GM04504 (cell line): ENCODE measurements around the gene GRID2.
"Not testable (repeated sequence)": the region's sequence is repeated elsewhere in the genome, so short reads cannot be mapped to it uniquely, and the experiment has no call there.

ENCODE experiments used
- DNase-seq: peaks from one replicate; pipeline ENCODE4 v3.0.0-alpha.2; 2012; ENCODE audit warnings: low read depth

GRID2 gene

DNA sequence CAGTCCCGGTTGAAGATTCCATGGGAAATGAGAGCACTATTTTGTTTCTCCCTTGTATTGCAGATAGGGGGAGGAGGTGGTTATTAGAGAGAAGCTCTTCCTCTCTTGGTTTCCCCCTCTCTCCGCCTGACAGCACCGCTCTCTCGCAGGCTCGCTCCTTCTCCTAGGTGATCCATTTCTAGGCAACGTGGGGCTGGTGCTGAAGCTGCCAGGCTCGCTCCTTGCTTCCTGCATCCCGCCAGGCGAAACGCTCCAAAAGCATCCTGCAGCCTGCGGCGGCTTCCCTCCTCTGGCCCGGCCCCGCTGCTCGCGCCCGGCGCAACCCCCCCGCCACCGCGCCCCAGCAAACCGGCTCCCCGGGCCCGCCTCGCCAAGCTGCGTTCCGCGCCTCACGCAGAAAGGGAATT is at the start of gene GRID2:
GRID2 (plus strand) TSS at position 346 of the 407 bp plus-strand sequence.
- DNase-seq: no peak

DNA sequence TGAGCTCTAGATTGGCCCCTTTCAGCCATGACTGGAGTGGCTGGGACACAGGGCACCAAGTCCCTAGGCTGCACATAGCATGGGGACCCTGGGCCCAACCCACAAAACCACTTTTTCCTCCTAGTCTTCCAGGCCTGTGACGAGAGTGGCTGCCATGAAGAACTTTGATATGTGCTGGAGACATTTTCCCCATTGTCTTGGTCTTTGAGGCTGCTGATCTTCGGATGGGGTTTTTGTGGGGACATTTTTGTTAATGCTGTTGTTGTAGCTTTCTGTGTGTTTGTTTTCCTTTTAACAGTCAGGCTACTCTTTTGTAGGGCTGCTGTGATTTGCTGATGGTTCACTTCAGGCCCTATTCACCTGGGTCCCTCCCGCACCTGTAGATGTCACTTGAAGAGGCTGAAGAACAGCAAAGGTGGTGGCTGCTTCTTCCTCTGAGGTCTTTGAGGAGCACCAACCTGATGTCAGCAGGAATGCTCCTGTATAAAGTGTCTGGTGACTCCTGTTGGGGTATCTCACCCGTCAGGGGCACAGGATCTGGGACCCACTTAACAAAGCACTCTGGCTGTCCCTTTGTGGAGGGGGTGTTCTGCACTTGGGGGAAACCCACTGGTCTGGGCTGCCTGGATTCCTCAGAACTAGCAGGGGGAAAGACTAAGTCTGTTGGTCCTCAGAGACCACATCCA is 49.6 kb upstream of the GRID2 start:
- no peak for DNase-seq

DNA sequence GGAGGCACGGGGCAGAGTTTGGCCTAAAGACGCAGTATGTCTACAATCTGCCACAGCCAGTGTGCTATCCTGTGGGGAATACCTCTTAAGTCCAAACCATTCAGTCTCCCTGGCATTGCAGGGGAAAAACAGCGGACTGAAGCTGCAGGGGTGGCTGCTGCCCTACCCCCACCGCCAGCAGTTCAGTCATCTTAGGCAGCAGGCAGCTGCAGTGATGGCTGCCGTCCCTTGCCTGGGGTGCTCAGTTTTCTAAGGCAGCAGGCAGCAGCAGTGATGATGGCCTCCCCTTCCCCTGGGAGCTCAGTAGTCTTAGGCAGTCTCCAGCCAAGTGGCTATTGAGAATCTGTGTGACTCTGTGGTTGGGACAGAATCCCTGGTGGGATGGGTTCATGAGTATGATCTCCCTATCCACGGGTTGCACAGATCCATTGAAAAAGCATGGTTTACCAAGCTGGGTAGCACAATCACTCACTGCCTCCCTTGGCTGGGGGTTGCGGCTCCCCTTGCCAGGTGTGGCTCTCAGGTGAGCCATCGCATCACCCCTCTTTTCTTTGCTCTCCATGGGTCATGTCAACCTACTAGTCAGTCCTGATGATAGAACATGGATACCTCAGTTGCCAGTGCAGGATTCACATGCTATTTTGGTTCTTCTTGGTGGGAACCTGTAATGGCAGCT is 48.9 kb upstream of the GRID2 start:
- DNase-seq: no peak

DNA sequence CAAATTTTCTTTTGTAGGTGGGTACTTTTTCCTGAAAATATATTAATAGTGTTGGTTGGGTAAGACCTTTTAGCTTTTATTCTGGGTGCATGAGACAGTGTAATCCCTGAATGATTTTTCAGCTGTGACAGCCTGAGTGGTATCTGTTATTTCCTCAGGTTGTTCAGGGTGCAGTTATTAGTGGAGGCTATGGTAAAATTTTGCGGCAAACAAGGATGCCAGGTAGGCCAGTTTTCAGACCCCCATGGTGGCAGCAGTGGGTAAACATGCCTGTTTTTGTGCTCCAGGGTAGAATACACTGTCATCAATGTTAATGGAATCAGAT is 47.9 kb upstream of the GRID2 start:
- no peak for DNase-seq

DNA sequence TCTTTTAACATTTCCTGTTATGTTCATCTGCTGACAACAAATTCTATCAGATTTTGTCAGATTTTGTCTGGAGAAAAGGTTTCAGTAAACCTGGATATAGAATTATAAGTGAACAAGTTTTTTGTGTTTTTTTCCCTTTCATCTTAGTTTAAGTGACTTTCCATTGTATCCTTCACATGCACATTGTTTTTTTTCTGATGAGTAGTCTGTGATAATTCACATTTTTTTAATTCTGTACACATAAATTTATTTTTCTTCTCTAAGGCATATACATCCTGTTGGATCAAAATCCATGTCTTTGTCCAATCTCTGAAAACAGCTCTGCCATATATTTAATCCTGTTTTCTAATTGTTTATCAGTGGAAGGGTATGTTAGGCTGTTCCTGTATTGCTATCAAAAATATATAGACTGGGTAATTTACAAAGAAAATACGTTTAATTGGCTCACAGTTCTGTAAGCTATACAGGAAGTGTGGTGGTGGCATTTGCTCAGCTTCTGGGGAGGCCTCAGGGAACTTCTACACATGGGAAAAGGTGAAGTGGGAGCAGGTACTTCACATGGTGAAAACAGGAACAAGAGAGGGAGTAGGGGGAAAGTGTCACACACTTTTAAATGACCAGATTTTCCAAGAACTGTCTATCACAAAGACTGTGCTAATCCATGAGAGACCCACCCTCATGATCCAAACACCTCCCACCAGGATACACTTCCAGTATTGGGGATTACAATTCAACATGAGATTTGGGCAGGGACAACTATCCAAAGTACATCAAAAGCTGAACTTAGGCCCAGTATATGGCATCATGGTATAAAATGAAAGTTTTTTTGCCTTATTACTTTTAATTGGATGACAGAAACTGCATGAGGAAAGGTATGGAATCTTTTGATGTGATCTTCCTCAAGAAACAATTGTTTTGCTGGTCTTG is 45.6 kb upstream of the GRID2 start:
- no peak for DNase-seq

DNA sequence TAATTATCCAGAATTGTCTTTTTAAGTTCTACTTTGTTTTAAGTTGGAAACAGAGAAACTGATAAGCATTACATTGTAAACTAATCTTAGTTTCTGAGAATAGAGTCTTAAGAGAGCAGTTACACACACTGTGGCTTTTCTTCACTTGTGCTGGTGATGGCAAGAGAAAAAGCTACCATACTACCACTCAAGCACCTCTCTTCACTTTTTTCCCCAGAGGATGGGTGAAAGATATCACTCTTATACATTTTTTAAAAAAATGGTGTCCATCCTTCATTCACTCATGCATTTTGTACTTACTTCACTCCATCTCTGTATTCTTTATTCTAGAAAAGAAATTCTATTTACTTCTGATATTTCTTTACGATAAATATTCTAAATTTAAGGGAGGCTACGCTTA is 42.5 kb upstream of the GRID2 start:
- DNase-seq: no peak

DNA sequence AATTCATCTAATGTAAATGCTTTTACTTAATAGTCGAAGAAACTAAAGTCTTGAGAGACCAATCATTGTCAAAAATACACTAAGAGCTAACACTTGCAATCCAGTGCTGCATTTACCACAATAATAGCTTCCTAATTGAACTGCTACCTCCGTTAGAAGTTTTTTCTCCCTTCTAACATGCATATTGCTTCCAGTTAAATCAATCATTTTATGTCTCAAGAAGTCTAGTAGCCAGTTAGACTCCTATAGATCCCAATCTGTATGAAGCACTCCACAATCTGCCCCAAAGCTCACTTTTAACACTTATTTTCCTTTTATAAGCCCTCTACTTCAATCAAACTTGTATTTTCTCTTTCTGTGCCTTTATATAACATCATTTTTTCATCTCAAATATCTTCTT is 41.4 kb upstream of the GRID2 start:
- no peak for DNase-seq

DNA sequence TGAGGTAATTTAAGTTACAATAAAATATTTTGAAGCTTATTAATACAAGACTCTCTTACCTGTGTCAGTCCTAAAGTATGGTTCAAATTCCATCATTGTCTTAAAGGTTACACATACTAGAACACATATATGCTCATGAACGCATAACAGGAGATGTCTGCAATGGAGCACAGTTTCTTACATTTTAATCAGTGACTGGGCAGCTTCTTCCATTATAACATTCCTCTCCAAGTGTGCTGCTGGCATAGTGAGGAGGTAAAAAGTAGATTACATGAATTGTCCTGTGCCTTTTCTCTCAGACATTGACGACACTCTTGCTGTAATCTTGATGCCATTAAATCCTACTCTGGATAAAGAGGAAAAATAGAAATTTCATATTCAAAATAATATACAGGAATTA is 40.8 kb upstream of the GRID2 start:
- no peak for DNase-seq

DNA sequence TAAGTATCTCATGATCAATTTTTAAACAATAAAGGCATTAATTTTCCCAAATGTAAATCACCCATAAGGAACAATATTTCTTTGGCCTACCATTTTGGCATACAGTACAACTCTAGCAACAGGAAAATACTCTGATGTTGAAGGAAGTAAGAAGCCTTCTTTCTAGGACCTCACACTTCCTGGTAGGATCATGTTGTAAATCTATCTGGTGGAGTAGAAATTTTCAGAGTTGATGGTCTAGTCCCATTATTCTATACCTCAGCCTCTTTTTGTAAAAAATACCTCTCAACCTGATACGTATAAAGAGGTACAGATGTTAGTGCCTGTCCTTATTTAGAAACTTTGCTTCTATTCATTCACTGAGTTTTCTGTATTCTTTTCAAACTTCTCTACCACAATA is 40.2 kb upstream of the GRID2 start:
- DNase-seq: no peak

DNA sequence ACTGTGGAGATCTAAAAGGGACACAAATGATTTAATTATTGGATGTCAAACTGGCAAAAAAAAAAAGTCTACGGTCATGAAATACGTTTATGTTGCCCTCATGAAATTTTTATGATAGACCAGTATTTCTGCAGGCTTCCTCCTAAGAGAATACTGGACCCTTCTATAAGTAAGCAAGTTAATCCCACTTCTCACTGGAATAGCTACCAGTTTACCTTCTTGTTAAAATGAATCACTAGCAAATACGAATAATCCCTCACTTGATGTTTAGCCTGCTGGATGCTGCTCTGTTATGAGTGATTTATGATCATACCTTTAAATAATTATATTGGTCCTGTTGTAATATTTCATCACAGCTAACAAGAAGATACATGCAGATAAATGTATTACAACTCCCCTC is 39.6 kb upstream of the GRID2 start:
- no peak for DNase-seq

DNA sequence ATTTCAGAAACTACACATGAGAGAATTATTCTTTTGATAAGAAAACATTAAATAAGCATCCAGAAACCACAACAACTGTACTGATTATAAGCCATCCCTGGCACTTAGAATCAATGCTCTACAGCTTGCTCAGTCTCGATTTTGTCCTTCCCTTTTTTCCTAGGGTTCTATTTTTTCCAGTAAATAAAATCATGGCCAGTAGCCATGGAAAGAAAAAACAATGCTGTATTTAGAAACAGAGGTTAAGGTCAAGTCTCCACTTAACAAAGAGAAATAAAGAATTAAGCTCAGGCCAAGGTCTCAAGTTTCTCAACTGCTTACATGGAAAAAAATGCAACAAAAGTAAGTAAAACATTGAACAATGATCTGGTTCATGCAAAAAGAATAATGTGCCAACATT is 38.7 kb upstream of the GRID2 start:
- no peak for DNase-seq

DNA sequence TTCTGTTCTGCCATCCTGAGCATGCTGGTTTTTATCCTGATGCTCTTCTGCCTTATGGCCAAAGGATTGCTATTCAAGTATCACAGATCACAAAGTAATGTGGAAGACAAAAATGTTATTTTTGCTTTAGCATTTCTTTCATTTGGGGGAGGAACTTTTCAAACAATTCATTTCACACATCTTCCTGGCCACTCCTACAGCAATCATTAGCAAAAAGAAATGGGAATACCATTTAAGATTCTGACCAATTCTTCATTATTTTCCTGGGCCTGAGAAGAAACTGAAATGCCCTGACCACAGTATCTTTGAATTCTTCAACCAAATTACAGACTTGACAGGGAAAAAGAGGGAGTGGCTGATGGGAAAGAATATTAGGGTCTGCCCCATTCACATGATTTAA is 38.0 kb upstream of the GRID2 start:
- no peak for DNase-seq

DNA sequence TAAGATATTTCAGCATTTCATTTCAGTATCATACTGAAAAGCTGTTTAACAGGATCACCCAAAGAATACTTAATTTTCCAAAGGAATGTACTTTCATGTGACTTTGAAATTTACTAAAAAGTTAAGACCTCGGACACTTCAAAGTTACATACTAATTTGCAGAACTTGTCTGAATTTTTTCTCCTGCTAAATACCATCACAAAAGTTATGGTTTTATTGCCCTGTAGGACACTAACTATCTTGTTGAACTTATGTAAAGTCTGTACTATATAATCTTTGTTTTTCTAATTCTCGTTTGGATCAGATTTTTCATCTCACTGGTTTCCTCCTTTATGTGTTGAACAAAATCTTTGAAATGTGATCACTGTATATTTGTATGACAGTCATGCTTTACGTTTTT is 37.2 kb upstream of the GRID2 start:
- no peak for DNase-seq

DNA sequence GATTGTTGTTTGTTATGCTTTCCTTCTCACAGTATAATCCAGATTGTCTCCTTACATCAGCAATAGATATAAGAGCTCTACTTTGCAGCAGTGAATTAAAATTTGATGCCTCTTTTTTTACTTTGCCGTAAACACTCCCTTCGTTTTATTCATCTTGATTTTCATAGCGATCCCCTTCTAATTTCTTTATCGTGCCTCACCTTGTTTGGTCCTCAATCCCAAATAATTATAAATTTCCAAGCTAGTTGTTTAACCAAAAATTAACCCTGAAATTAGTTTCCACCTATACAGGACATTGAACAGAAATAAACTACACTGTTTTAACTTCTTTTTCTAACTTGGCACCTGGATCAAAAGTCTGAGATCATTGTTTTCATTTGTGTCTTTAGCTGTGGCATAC is 35.1 kb upstream of the GRID2 start:
- no peak for DNase-seq

DNA sequence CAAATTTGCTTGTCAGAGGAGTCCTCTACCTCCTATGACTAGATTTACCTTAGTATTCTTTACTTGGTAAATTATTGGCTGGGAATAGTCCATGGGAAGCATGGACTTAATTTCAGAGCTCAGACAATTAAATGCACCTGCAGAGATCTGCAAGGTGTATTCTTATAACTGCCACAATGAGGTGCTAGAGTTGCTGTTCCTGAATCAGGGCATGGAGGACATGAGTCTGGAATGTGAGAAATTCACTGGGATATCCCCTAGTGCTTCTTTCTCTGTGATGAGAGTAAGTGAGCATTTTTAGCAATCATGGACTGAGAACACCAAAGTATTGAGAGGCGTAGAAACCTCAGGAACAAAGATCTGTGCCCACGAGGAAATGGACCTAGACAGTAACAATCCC is 32.9 kb upstream of the GRID2 start:
- DNase-seq: no peak

DNA sequence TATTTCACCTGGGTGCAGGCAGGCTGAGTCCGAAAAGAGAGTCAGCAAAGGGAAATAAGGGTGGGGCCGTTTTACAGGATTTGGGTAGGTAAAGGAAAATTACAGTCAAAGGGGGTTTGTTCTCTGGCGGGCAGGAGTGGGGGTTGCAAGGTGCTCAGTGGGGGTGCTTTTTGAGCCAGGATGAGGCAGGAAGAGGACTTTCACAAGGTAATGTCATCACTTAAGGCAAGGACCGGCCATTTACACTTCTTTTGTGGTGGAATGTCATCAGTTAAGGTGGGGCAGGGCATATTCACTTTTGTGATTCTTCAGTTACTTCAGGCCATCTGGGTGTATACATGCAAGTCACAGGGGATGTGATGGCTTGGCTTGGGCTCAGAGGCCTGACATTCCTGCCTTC is 32.2 kb upstream of the GRID2 start:
- not testable (repeated sequence) for DNase-seq

DNA sequence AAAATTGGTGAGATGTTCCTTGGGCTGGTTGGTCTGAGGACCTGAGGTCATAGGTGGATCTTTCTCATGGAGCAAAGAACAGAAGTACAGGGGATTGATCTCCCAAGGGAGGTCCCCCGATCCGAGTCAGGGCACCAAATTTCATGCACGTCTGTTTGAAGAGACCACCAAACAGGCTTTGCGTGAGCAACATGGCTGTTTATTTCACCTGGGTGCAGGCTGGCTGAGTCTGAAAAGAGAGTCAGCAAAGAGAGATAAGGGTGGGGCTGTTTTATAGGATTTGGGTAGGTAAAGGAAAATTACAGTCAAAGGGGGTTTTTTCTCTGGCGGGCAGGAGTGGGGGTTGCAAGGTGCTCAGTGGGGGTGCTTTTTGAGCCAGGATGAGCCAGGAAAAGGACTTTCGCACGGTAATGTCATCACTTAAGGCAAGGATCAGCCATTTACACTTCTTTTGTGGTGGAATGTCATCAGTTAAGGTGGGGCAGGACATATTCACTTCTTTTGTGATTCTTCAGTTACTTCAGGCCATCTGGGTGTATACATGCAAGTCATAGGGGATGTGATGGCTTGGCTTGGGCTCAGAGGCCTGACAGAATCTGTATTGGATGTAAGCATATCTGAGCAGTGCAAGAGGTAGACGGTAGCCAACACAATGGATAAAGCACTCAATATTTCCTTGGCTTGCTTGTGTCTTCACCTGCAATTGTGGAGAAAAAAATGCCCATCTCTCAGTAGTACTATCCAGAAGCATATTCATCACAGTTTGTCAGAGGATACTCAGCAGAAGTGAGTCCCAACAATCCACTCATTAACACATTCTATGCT is 26.5 kb upstream of the GRID2 start:
- DNase-seq: not testable (repeated sequence)

DNA sequence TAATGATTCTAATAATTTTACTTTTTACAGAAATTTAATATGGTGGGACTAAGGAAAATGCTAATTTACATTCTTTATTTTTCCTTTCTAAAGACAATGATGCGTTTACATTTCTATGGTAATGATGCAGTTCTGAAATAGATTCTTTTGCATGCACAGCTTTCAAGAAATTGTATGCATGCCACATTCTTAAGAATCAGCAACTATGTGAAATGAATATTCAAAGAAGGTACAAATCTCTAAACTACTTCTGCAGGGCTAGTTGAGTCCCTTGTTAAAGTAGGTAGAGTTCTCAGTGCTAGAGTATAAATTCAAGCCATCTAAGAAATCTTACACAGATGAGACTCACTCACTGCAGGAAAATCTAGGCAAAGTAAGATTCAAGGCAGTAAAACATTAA is 24.5 kb upstream of the GRID2 start:
- no peak for DNase-seq

DNA sequence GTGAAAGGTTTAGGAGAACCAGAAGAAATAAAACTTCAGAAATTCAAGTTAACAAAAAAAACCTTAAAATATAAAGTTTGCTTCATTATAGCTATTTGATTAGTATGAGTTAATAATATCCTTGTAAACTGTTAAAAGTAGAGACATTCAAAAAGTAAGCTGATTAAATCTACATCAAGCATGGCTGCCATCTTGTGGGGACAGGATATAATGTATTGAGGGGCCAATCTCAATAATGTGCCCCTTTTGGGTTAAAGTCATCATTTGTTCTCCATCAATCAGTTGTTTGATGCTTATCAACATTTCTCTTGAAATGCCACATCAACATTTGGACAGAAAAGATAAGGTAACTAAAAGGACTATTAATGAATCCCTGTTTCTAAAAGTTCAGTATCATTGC is 4.6 kb upstream of the GRID2 start:
- DNase-seq: no peak

DNA sequence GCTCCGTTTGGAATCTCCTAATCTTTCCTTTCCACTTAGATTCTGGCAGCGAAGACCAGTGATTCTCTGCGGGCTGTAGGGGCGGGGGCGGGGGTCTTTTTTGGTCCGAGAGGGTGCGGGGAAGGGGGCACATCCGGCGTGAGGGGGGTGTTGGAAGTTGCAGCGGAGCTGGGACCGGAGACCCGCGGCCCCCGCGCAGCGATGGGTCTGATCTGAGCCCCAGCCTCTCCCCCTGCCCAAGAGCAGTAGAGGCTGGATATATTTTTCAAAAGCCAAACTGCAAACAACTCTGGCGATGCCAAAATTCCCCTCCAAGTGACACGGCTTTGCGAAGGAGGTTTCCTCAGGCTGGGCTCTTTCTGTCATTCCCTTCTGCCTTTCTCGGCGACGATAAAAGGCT is 355 bp downstream of the GRID2 start:
- no peak for DNase-seq

DNA sequence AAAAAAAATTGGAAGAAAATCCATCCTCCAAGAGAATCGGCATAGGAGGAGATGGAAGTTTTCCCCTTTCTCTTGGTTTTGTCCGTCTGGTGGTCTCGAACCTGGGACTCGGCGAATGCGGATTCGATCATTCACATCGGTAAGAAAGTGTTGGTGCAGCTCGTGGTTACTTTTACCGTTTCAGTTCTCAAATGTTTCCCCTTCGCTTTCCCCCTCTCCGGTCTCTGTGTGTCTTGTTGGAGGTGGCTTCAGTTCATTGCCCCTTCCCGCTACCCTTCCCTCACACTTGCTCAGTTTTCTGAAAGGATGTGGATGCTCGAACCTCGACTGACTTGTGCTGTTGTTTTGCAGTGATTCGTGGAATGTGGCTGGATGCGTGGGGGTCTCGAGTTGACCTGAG is 840 bp downstream of the GRID2 start:
- no peak for DNase-seq

DNA sequence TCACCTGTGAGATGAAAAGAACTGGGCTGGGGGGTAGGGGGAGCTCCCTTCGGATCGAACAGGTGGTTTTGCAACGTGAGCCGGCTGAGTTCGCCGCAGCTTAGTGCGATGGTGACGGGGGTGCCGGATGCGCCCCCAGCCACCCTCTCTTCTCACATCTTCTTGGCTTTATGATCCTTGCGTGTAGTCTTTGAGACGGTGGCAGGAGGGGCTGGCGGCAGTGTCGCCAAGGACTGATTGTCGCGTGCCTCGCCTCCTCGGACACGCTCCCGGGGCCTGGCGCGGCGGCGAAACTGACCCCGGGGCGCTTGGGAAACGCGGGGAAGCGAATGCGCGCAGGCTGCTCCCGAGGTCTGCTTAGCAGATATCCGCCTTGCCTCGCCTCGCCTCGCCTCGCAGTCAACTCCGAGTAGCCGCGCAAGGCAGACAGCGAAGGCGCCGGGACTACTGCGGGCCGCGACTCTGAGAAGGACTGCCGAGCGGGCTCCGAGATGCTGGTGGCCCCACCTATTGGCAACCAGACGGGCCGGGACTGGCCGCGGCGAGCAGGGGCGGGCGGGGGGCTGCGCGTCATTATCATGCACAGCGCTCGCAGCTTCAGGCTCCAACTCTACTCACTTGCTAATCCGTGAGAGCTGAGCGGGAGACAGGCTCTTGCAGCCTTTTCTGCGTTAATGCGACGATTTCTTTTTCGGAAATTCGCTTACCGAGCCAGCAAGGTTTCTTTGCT is 1.5 kb downstream of the GRID2 start:
- peak; percentile 1 for DNase-seq
